ENCODE measurements around the gene KIF26B. TPM values are rescaled to one million over a fixed set of nuclear protein-coding genes. Genes with fewer than 3 reads are reported as not detected.

KIF26B gene
- total and polyA plus RNA-seq, 2 of the 4 experiments (the other 2 are of a cell fraction) = 0.53 to 0.54 TPM

DNA sequence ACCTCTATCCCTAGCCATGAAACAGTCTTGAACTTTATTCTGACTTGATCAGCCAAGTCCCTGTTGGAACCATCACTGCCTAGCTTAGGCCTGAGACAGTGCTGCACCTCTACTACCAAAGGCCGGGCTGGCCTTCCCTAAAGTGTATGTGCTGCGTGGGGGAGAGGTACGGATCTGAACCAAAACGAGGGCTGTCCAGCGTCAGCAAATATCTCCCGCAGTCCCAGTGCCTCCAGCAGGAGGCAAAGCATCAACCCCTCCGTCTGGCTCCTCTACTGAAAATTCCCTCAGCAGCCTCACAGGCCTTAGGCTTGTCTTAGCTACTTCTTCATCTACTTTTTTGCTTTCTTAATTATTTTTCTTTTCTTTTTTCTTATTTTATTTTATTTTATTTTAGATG lies 33.3 kb upstream of the KIF26B start:
- no peak overlapping the region for H3K4me3 ChIP-seq (ENCODE audit: insufficient read depth, low read depth, low read length)
- H2BK5ac ChIP-seq (ENCODE audit: low read depth, low read length, poor library complexity, severe bottlenecking) = no peak overlapping the region
- CTCF ChIA-PET = no interaction called here
- no peak overlapping the region for H4K91ac ChIP-seq (ENCODE audit: insufficient read depth, low read depth, low read length)
- H3K4ac ChIP-seq (ENCODE audit: low read depth, low read length) = no peak overlapping the region
- no peaks in the 10 kb centered on the region for H3K36me3 ChIP-seq (ENCODE audit: control insufficient read depth, insufficient read depth, low read length)
- H2AK9ac ChIP-seq (replicated peaks; ENCODE audit: low read depth, low read length, poor library complexity) = no peak overlapping the region
- H3K14ac ChIP-seq (replicated peaks; ENCODE audit: low read depth, low read length) = no peak overlapping the region
- H3K27ac ChIP-seq (ENCODE audit: insufficient read depth, low read length) = no peak overlapping the region
- BruUV-seq (replicated peaks) = no TSS peak
- TF ChIP-seq RCOR1 (IDR thresholded peaks at IDR 0.05; ENCODE audit: insufficient replicate concordance, low read length) (no peak), MAZ (IDR thresholded peaks at IDR 0.05; ENCODE audit: borderline replicate concordance, low read depth, low read length) (no peak), CHD1 (IDR thresholded peaks at IDR 0.05; ENCODE audit: low read depth, low read length) (no peak), RAD21 (IDR thresholded peaks at IDR 0.05; ENCODE audit: low read length) (no peak), CEBPB (IDR thresholded peaks at IDR 0.05; ENCODE audit: low read depth, low read length) (no peak), NFE2L2 (IDR thresholded peaks at IDR 0.05; ENCODE audit: low read depth, low read length) (no peak), SMC3 (IDR thresholded peaks at IDR 0.05; ENCODE audit: low read depth, low read length) (no peak), POLR2A (IDR thresholded peaks at IDR 0.05; ENCODE audit: low read depth, low read length) (no peak), MAFK (IDR thresholded peaks at IDR 0.05; ENCODE audit: low read depth, low read length) (no peak), MXI1 (IDR thresholded peaks at IDR 0.05; ENCODE audit: borderline replicate concordance, low read depth, low read length) (no peak)
- TF ChIP-seq, protein P1, sequence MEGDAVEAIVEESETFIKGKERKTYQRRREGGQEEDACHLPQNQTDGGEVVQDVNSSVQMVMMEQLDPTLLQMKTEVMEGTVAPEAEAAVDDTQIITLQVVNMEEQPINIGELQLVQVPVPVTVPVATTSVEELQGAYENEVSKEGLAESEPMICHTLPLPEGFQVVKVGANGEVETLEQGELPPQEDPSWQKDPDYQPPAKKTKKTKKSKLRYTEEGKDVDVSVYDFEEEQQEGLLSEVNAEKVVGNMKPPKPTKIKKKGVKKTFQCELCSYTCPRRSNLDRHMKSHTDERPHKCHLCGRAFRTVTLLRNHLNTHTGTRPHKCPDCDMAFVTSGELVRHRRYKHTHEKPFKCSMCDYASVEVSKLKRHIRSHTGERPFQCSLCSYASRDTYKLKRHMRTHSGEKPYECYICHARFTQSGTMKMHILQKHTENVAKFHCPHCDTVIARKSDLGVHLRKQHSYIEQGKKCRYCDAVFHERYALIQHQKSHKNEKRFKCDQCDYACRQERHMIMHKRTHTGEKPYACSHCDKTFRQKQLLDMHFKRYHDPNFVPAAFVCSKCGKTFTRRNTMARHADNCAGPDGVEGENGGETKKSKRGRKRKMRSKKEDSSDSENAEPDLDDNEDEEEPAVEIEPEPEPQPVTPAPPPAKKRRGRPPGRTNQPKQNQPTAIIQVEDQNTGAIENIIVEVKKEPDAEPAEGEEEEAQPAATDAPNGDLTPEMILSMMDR (conservative IDR thresholded peaks at IDR 0.05; ENCODE audit: low read depth, low read length) = no peak
- TF ChIP-seq, protein P2, sequence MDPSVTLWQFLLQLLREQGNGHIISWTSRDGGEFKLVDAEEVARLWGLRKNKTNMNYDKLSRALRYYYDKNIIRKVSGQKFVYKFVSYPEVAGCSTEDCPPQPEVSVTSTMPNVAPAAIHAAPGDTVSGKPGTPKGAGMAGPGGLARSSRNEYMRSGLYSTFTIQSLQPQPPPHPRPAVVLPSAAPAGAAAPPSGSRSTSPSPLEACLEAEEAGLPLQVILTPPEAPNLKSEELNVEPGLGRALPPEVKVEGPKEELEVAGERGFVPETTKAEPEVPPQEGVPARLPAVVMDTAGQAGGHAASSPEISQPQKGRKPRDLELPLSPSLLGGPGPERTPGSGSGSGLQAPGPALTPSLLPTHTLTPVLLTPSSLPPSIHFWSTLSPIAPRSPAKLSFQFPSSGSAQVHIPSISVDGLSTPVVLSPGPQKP (IDR thresholded peaks at IDR 0.05; ENCODE audit: borderline replicate concordance, low read depth, low read length) = no peak
- TF ChIP-seq, protein P3, sequence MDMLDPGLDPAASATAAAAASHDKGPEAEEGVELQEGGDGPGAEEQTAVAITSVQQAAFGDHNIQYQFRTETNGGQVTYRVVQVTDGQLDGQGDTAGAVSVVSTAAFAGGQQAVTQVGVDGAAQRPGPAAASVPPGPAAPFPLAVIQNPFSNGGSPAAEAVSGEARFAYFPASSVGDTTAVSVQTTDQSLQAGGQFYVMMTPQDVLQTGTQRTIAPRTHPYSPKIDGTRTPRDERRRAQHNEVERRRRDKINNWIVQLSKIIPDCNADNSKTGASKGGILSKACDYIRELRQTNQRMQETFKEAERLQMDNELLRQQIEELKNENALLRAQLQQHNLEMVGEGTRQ (IDR thresholded peaks at IDR 0.05; ENCODE audit: low read depth, low read length) = no peak
- H4K5ac ChIP-seq (ENCODE audit: low read depth, low read length) = no peak overlapping the region
- no peaks in the 10 kb centered on the region for H3K4me1 ChIP-seq (ENCODE audit: control insufficient read depth, insufficient read depth, low read length)
- dilution Hi-C loops (cut with HindIII; ENCODE audit: low sequenced_read_pairs, unreplicated experiment) (no loop called here), in situ Hi-C loops (cut with MboI; ENCODE audit: low sequenced_read_pairs) (no loop called here), intact Hi-C loops (cut with micrococcal nuclease) (no loop called here)
- POLR2A ChIA-PET (ENCODE audit: unreplicated experiment) = no interaction called here
- ATAC-seq (ENCODE audit: low read depth) (no peak), DNase-seq (no peak)
- H2BK120ac ChIP-seq (ENCODE audit: low read depth, low read length) = no peak overlapping the region
- no peaks in the 10 kb centered on the region for H3K9me3 ChIP-seq (ENCODE audit: control insufficient read depth, insufficient read depth, low read length)
- H3K79me1 ChIP-seq (ENCODE audit: low read depth in 1 of 2, low read length in 2 of 2) = no peaks in the 10 kb centered on the region
- no peak overlapping the region for H3K9ac ChIP-seq (ENCODE audit: low read depth, low read length)
- H4K8ac ChIP-seq (ENCODE audit: low read depth in 2 of 2, low read length in 2 of 2) = no peak overlapping the region
- H3K56ac ChIP-seq (ENCODE audit: extremely low read depth, insufficient read depth, low read length) = no peak overlapping the region
- no peaks in the 10 kb centered on the region; the same call in 1 of the 2 replicates for H3K9me1 ChIP-seq (ENCODE audit: insufficient read depth, low read length)
- no peaks in the 10 kb centered on the region for H3K27me3 ChIP-seq (ENCODE audit: control insufficient read depth, insufficient read depth, low read length)
- no peaks in the 10 kb centered on the region for H4K20me1 ChIP-seq (ENCODE audit: insufficient read depth, low read length)
- H2AFZ ChIP-seq (replicated peaks; ENCODE audit: low read length, poor library complexity) = no peak overlapping the region
- no peak overlapping the region for H3K18ac ChIP-seq (ENCODE audit: low read depth, low read length)
- no peak overlapping the region for H3K23ac ChIP-seq (ENCODE audit: low read depth, low read length)
- no peak overlapping the region for H2BK20ac ChIP-seq (ENCODE audit: low read depth, low read length)
- no peak overlapping the region for H2AK5ac ChIP-seq (ENCODE audit: low read depth, low read length)
- no peak overlapping the region for H2BK15ac ChIP-seq (ENCODE audit: low read depth, low read length)
- no peak overlapping the region for H3K4me2 ChIP-seq (ENCODE audit: low read depth, low read length)
- WGBS, 2 experiments (ENCODE audit: extremely low coverage in 2 of 2, insufficient read length in 1 of 2) = 100% methylated on average over 1 of the region's 7 CpGs; no CpG with 5 or more reads in 1 of the 2 experiments

All from IMR-90 (cell line).